HepG2 (cell line): Measurements from ENCODE around the gene THUMPD2.

Experiments used
- BHLHE40 ChIP-seq: IDR thresholded peaks from 2 replicates; pipeline ENCODE4 v1.6.1; 2011; ENCODE audit warnings: low read length, improper control_type of control experiment
- POLR2A ChIP-seq, 2 experiments: IDR thresholded peaks; 2 replicates each; pipeline ENCODE4 v1.6.1; 2011; ENCODE audit warnings: low read depth in 2 of 2, low read length in 2 of 2, mild to moderate bottlenecking in 1 of 2, moderate library complexity in 1 of 2; ENCODE audit not compliant: insufficient read depth in 1 of 2
- ZNF292 ChIP-seq: sonication (generic); formaldehyde crosslinking; IDR thresholded peaks from 2 replicates; pipeline ENCODE4 v1.8.1; 2022; ENCODE audit warnings: mild to moderate bottlenecking, low read depth, missing genetic modification reagents, borderline replicate concordance

- TF ChIP-seq POLR2A (IDR thresholded peaks at IDR 0.05; ENCODE audit: insufficient read depth in 1 of 2, low read depth in 2 of 2, low read length in 2 of 2) = no peak
- TF ChIP-seq ZNF292 = no peak
- TF ChIP-seq BHLHE40 = no peak
These were observed 73.4 kb downstream of the THUMPD2 start for GRCh38 chr2:39705638-39706037.
